GM21786 (cell line): Measurements from ENCODE around the gene MTHFD2L.
"Not testable (repeated sequence)": the region's sequence is repeated elsewhere in the genome, so short reads cannot be mapped to it uniquely, and the experiment has no call there.

Experiments used
- ATAC-seq: cut with Tn5 transposase; IDR thresholded peaks from one replicate; pipeline ENCODE4 v1.9.1; 2021; ENCODE audit not compliant: unreplicated experiment

The MTHFD2L gene

GRCh38 chr4:74132188-74132587, 25.7 kb upstream of the MTHFD2L start:
- ATAC-seq, result not testable (repeated sequence)

GRCh38 chr4:74132944-74133343, 25.0 kb upstream of the MTHFD2L start:
- no peak for ATAC-seq

GRCh38 chr4:74133786-74134499, 24.0 kb upstream of the MTHFD2L start:
- ATAC-seq, result no peak

- no peak for ATAC-seq
Measured at GRCh38 chr4:74134500-74134852, 23.4 kb upstream of the MTHFD2L start.

GRCh38 chr4:74146581-74147129, 11.3 kb upstream of the MTHFD2L start:
- no peak for ATAC-seq

GRCh38 chr4:74148205-74148604, 9.7 kb upstream of the MTHFD2L start:
- ATAC-seq, result no peak

- ATAC-seq, result no peak
Measured at GRCh38 chr4:74152836-74153235, 5.1 kb upstream of the MTHFD2L start.

GRCh38 chr4:74156521-74156920, 1.4 kb upstream of the MTHFD2L start:
- ATAC-seq, result no peak

GRCh38 chr4:74157154-74157553, 764 bp upstream of the MTHFD2L start:
- ATAC-seq, result no peak

- ATAC-seq, result no peak
Measured at GRCh38 chr4:74158466-74159142, 686 bp downstream of the MTHFD2L start.

GRCh38 chr4:74159143-74159709, 1.3 kb downstream of the MTHFD2L start:
- no peak for ATAC-seq

- ATAC-seq, result no peak
Measured at GRCh38 chr4:74161666-74162450, 3.9 kb downstream of the MTHFD2L start.

- ATAC-seq, result peak; percentile 61
Measured at GRCh38 chr4:74166135-74166534, 8.2 kb downstream of the MTHFD2L start.

- ATAC-seq, result no peak
Measured at GRCh38 chr4:74166818-74167217, 8.9 kb downstream of the MTHFD2L start.

GRCh38 chr4:74167585-74167984, 9.7 kb downstream of the MTHFD2L start:
- ATAC-seq, result no peak

- ATAC-seq, result no peak
Measured at GRCh38 chr4:74168841-74169240, 10.9 kb downstream of the MTHFD2L start.

- no peak for ATAC-seq
Measured at GRCh38 chr4:74173321-74173720, 15.4 kb downstream of the MTHFD2L start.

GRCh38 chr4:74174421-74174820, 16.5 kb downstream of the MTHFD2L start:
- no peak for ATAC-seq

- no peak for ATAC-seq
Measured at GRCh38 chr4:74174941-74175340, 17.0 kb downstream of the MTHFD2L start.

GRCh38 chr4:74175379-74175778, 17.5 kb downstream of the MTHFD2L start:
- ATAC-seq, result no peak

GRCh38 chr4:74178798-74179197, 20.9 kb downstream of the MTHFD2L start:
- ATAC-seq, result no peak
